Adrenal gland (tissue), 12 donors: Measurements from ENCODE around the gene HAGH. TPM values are rescaled to one million over a fixed set of nuclear protein-coding genes. Genes with fewer than 3 reads are reported as not detected.
A peak's percentile ranks its signal among the peaks of the same experiment; 100 is the strongest.

ENCODE experiments used
- DNase-seq, 7 donors: peaks; one replicate each; pipeline ENCODE4 v3.0.0-alpha.2; 2019 to 2020
- H3K27ac ChIP-seq, 5 donors: fragments of 200-600 bp; sonication (generic) in 4 of 5; 1 replicate in 3 of 5; 2 replicates in 2 of 5; pipeline versions ENCODE4 v1.5.1 to v1.8.0; 2016 to 2020; ENCODE audit warnings: mild to moderate bottlenecking in 1 of 5
- H3K27me3 ChIP-seq: fragments of 200-600 bp; 2 replicates; pipeline ENCODE4 v1.8.0; 2021
- H3K36me3 ChIP-seq, 2 donors: fragments of 200-600 bp; replicated peaks in 1 of 2; 1 replicate in 1 of 2; 2 replicates in 1 of 2; pipeline versions ENCODE4 v1.5.1 to v1.8.0; 2018 to 2022
- H3K4me1 ChIP-seq, 2 donors: fragments of 200-600 bp; replicated peaks in 1 of 2; 1 replicate in 1 of 2; 2 replicates in 1 of 2; pipeline versions ENCODE4 v1.5.1 to v1.8.0; 2018 to 2021
- H3K4me3 ChIP-seq, 4 donors: fragments of 200-600 bp; sonication (generic) in 3 of 4; one replicate each; pipeline ENCODE4 v1.5.1; 2016 to 2018
- H3K9me3 ChIP-seq, 3 donors: fragments of 200-600 bp; sonication (generic) in 1 of 3; replicated peaks in 1 of 3; 1 replicate in 2 of 3; 2 replicates in 1 of 3; pipeline versions ENCODE4 v1.5.1 to v1.8.0; 2016 to 2021
- POLR2A ChIP-seq, 2 donors: fragments of 450-650 bp; IDR thresholded peaks; one replicate each; pipeline ENCODE4 v1.6.1; 2017; ENCODE audit warnings: antibody characterized with exemption in 2 of 2, mild to moderate bottlenecking in 2 of 2, moderate library complexity in 1 of 2
- WGBS, 4 donors: extraction: QIAGEN DNeasy Blood & Tissue Kit in 2 of 4; methylation state at CpG; one replicate each; pipeline versions ENCODE4 v1.1.5 to v1.1.7; 2013 to 2017; 5-methylcytosine and 5-hydroxymethylcytosine counted together
- intact Hi-C, 2 donors: fragments of 100-400 bp; cut with DNase I; formaldehyde crosslinking; loops; one replicate each; pipeline versions ENCODE4 v1.14.1 to v1.15.0; 2022 to 2023
- polyA plus RNA-seq, 3 donors: library from polyadenylated mRNA; stranded (reverse); fragments of 200-250 nt in 2 of 3; fragments of 350-450 nt in 1 of 3; fragmentation: Illumina TruSeq in 1 of 3; extraction: RNeasy Lipid Tissue Mini Kit (QIAGEN cat#74804) in 1 of 3; gene quantifications; one replicate each; pipeline ENCODE4 v1.2.3, GENCODE V29; 2013 to 2014
- total RNA-seq, 9 donors: library from RNA; depleted of rRNA in 4 of 9; stranded (reverse); fragments of >200 nt in 4 of 9; fragments of 120-200 nt in 1 of 9; fragmentation: NEBNext Ultra II Directional in 1 of 9; extraction: Animal tissue kit (Norgen Biotek cat#: 25700) in 1 of 9; gene quantifications; one replicate each; pipeline versions ENCODE4 v1.1.0 to v1.2.4, GENCODE V29; 2013 to 2023
- TF ChIP-seq, protein P1 (sequence below), 6 experiments: fragments of 450-650 bp in 4 of 6; fragments of 200-600 bp in 2 of 6; sonication (generic) in 1 of 6; IDR thresholded peaks; 1 replicate in 5 of 6; 2 replicates in 1 of 6; pipeline versions ENCODE4 v1.5.1 to v1.8.0; 2016 to 2021; ENCODE audit warnings: antibody characterized with exemption in 6 of 6, mild to moderate bottlenecking in 2 of 6, moderate library complexity in 1 of 6
- donor health status: healthy with polysubstance abuse.
- donor health status: Bipolar disorder and iron deficiency.
- donor health status: DM: yes; HTN: yes; CAD: no.
- donor health status: DM: no; HTN: no; CAD: no.
- donor health status: DM: no; HTN: no; CAD: no.
- donor health status: DM: yes; HTN: yes; CAD: no.

Gene HAGH
- total and polyA plus RNA-seq, 12 donors: 75.3 to 318 (median 170) TPM

DNA sequence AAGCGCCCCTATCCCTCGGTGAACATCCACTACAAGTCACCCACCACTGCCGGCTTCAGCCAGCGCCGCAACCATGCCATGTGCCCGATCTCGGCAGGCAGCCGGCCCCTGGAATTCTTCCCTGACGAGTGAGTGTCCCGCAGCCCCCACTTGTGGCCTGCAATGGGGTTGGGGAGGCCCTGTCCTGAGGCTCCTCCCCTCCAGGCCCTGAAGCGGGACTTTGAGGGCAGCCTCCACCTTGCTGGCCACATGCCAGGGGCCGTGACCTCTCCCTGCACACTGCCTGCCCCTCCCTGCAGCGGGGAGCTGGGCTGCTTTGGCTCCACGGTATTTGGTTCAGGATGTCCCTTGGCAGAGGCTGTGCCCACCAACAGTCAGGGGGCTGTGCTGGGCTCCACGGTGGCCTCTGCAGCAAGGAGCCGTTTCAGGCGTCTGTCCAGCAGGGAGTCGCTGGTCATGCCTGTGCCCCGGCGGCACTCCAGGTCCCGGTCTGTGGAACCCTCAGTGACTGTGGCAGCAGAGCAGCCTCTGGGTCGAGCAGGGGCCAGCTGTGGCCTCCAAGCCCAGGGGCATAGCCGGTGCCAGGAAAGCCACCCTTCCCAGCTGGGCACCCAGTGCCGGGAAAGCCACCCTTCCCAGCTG lies 63.6 kb downstream of the HAGH start:
- TF ChIP-seq POLR2A (IDR thresholded peaks at IDR 0.05): no peak
- TF ChIP-seq, protein P1, sequence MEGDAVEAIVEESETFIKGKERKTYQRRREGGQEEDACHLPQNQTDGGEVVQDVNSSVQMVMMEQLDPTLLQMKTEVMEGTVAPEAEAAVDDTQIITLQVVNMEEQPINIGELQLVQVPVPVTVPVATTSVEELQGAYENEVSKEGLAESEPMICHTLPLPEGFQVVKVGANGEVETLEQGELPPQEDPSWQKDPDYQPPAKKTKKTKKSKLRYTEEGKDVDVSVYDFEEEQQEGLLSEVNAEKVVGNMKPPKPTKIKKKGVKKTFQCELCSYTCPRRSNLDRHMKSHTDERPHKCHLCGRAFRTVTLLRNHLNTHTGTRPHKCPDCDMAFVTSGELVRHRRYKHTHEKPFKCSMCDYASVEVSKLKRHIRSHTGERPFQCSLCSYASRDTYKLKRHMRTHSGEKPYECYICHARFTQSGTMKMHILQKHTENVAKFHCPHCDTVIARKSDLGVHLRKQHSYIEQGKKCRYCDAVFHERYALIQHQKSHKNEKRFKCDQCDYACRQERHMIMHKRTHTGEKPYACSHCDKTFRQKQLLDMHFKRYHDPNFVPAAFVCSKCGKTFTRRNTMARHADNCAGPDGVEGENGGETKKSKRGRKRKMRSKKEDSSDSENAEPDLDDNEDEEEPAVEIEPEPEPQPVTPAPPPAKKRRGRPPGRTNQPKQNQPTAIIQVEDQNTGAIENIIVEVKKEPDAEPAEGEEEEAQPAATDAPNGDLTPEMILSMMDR (IDR thresholded peaks at IDR 0.05): no peak
- H3K4me3 ChIP-seq: no peak overlapping the region
- WGBS, 4 donors: 81 to 87% (median 85%) methylated on average over 13 to 24 of the region's 24 CpGs
- H3K9me3 ChIP-seq: no peaks in the 10 kb centered on the region
- no peaks in the 10 kb centered on the region for H3K27me3 ChIP-seq
- intact Hi-C loops: no loop called here
- H3K27ac ChIP-seq: no peak overlapping the region
- peak in 1 of 7 donors; percentile 33 for DNase-seq
- no peaks in the 10 kb centered on the region for H3K4me1 ChIP-seq
- H3K36me3 ChIP-seq: peaks cover 0 to 78% of the 10 kb centered on the region in 2 donors

DNA sequence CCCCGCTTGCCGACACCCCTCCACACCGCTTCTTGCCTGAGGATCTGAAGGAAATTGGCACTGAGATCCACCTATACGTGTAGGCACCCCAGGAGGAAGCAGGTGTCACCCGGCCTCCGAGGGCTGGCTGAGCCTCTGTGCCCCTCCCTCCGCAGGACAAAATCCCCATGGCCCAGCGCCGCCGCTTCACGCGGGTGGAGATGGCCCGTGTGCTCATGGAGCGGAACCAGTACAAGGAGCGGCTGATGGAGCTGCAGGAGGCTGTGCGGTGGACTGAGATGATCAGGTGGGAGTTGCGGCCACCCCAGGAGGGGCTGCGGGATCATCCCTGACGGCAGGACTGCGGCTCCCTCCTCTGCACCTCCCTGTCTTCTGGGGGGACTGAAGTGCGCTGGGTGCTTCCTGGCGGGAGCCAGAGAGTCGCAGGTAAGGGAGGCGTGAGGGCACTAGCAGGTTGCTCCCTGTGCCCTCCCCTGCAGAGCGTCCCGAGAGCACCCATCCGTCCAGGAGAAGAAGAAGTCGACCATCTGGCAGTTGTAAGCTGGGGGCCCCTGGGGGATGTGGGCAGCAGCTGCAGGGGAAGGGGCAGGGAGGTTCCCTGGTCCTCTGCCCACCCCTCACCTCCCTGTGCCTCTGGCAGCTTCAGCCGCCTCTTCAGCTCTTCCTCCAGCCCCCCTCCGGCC lies 64.3 kb downstream of the HAGH start:
- Histone ChIP-seq H3K4me3 (no peak overlapping the region), H3K9me3 (no peaks in the 10 kb centered on the region), H3K36me3 (peaks cover 0 to 77% of the 10 kb centered on the region in 2 donors), H3K27ac (no peak overlapping the region), H3K27me3 (no peaks in the 10 kb centered on the region), H3K4me1 (no peaks in the 10 kb centered on the region)
- intact Hi-C loops: no loop called here
- no peak for DNase-seq
- 91 to 93% (median 91%) methylated on average over 20 to 29 of the region's 30 CpGs for WGBS, 4 donors
- TF ChIP-seq, protein P1 (IDR thresholded peaks at IDR 0.05): no peak
- no peak for TF ChIP-seq POLR2A (IDR thresholded peaks at IDR 0.05)

DNA sequence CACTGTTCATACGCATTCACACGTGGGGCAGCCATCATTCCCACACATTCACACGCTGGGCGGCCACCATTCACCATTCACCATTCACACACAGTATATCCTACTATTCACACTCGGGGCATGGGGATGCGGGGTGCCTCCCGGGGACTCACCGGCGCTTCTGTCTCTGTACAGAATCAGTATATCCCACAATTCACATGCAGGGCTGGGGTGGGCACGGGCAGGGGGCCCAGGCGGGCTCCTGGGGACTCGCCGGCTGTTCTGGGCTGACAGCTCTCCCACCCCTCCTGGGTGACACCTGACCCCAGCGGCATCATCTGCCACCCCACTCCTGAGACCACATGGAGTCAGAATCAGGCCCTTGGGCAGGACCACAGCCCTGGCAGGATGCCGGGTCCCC lies 64.9 kb downstream of the HAGH start:
- WGBS, 4 donors: 93 to 94% (median 93%) methylated on average over 9 to 15 of the region's 15 CpGs
- no peak overlapping the region for H3K27ac ChIP-seq

DNA sequence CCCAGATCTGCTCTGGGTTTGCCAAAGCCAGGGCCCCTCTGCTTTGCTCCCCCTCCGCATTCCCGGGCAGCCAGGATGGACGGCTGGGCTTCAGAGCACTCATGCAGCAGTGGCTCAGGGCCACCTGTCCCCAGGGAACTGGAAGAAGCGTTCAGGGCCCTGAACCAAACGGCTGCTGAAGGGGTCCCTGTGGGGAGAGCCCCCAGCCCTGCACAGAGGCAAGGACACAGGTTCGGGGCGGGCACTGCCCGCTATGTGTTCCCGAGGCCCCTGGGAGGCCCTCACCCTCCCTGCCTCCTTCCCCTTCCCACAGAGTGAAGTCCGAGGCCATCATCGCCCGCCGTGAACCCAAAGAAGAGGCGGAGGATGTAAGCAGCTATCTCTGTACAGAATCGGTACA lies 65.7 kb downstream of the HAGH start:
- WGBS, 4 donors: 88 to 97% (median 89%) methylated on average over 11 to 15 of the region's 15 CpGs
- intact Hi-C loops: no loop called here

More for the DNA sequence above, 64.9 kb downstream of the HAGH start:
- H3K36me3 ChIP-seq: peaks cover 0 to 71% of the 10 kb centered on the region in 2 donors
- no peaks in the 10 kb centered on the region for H3K27me3 ChIP-seq
- no peak overlapping the region for H3K4me3 ChIP-seq
- intact Hi-C loops: no loop called here
- H3K4me1 ChIP-seq: no peaks in the 10 kb centered on the region
- TF ChIP-seq, protein P1 (IDR thresholded peaks at IDR 0.05): no peak
- TF ChIP-seq POLR2A (IDR thresholded peaks at IDR 0.05): no peak
- DNase-seq: peak in 1 of 7 donors; percentile 18
- H3K9me3 ChIP-seq: no peaks in the 10 kb centered on the region

More for the DNA sequence above, 65.7 kb downstream of the HAGH start:
- Histone ChIP-seq H3K4me1 (no peaks in the 10 kb centered on the region), H3K27me3 (no peaks in the 10 kb centered on the region), H3K4me3 (no peak overlapping the region), H3K9me3 (no peaks in the 10 kb centered on the region), H3K27ac (no peak overlapping the region), H3K36me3 (peaks cover 0 to 63% of the 10 kb centered on the region in 2 donors)
- DNase-seq: no peak
- TF ChIP-seq, protein P1 (IDR thresholded peaks at IDR 0.05): no peak
- no peak for TF ChIP-seq POLR2A (IDR thresholded peaks at IDR 0.05)
